ENCODE results near the gene TMEM232.

DNA sequence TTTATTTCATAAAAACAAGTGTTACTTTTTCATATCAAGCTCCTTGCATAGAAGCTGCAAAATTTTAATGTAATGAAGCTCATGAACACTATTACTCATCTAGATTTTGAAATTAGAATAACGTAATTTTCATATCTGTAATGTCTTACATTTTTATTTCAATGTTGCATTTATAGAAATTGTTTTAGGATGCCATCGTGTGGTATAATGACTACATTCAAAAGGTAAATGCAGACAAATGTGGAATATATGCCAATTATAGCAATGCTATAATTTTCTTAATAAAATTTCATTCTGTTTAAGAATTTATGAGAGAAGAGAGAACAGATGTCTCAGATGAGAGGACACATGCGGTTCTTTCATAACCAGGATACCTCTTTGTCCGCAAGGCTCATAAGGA, 230.2 kb downstream of the TMEM232 start:
- TF ChIP-seq CTCF (IDR thresholded peaks at IDR 0.05): no peak
- TF ChIP-seq POLR2A (IDR thresholded peaks at IDR 0.05): no peak
